ENCODE measurements around the gene LRP3.

Gene LRP3

GRCh38 chr19:33252971-33253370, 58.8 kb downstream of the LRP3 start:
- no peak for DNase-seq (ENCODE audit: low read depth, low spot score)

DNA sequence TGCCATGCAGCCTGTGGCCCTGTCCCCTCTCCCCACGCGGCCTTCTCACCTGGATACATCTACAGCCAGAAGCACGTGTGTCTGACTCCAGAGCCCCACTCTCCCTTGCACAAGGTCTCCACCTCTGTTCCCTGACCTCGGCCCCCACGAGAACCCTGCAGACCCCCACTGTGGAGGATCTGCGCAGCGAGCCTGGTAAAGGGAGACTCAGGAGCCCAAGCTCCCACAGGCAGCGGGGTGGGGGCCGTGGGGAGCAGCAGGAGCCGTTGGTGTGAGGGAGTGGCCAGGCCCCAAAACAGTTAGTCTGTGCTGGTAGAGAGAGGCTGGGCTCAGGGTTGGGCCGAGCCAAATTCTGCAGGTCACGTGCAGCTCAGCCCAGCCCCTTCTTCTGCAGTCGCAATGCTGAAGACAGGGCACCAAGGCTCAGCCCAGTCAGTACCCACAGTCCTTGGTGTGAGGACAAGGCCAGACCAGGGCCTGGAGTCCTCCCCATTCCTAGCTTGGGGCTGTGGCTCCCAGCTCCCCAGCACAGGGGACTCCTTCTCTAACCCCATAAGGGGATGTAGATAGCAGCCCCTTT, 60.2 kb downstream of the LRP3 start:
- DNase-seq (ENCODE audit: low read depth, low spot score): no peak

DNA sequence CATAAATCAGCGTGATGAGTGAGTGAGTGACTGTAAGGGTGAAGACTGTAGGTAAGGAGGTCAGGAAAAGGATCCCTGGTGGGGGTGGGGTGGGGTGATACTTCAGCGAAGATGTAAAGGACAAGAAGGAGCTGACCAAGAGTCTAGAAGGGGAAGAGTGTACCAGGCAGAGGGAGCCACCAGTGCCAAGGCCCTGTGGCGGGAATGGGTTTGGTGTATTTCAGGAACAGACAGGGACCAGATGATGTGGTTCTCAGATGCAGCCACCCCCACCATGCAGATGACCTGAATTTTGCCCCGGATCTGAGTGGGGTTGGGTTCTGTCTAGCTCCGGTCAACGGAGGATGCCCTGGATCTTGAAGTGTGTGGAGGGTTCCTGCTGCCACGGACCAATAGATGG, 61.7 kb downstream of the LRP3 start:
- DNase-seq (ENCODE audit: low read depth, low spot score): no peak

DNA sequence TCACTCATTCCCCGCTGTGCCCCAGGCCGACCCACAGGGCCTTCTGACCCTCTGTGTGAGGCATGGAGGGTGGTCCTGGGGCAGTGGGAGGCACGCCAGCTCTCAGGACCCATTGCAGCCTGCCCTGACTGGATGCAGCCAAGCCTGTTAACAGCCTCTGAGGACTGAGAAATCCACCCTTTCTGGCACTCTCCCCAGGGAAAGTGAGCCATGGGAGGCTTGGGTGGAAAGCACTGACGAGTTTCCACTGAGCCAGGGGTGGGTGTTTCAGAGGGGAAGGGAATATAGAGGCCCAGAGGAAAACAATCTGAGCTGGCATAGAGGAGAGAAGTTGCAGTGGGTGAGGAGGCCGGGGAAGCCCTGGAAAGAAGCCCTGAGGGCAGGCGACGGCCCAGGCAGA, 62.1 kb downstream of the LRP3 start:
- no peak for DNase-seq (ENCODE audit: low read depth, low spot score)

DNA sequence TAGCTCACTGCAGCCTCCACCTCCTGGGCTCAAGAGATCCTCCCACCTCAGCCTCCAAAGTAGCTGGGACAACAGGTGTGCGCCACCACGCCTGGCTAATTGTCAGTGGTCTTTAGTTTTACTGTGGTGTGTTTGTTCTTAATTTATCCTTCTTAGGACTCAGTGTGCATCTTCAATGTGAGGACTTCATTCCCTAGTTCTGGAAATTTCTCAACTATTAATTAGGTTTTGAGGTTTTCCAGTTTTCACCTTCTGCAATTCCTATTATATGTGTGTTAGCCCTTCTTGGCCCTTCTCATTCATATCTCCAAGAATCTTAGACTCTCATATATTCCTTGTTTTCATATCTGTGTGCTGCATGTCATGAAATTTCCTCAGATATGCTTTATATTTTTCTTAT, 63.7 kb downstream of the LRP3 start:
- DNase-seq (ENCODE audit: low read depth, low spot score): no peak
